GM12878 (cell line): ENCODE results near the gene GRIN2A. TPM values are rescaled to one million over a fixed set of nuclear protein-coding genes. Genes with fewer than 3 reads are reported as not detected.

ENCODE experiments used
- ATAC-seq: fragments of 200-7000 bp; cut with Tn5 transposase; 3 replicates; pipeline ENCODE4 v1.9.1; 2020; ENCODE audit warnings: mild to moderate bottlenecking, moderate library complexity
- BruUV-seq: library from RNA; stranded (reverse); fragments of 400-500 nt; replicated peaks from 2 replicates; lab custom pipeline; 2021; lab: Mats Ljungman, UMichigan
- CTCF ChIA-PET: fragments of 300-600 bp; sonication (Branson Sonifier 250); formaldehyde crosslinking; extraction: SDS; loops from one replicate; lab custom pipeline; 2021; ENCODE audit warnings: inconsistent platforms; lab: Yijun Ruan, JAX
- POLR2A ChIA-PET: fragments of 350-600 bp; formaldehyde crosslinking; extraction: SDS; loops from one replicate; lab custom pipeline; 2021; ENCODE audit warnings: inconsistent platforms; lab: Charles Lee
- RAD21 ChIA-PET: fragments of 300-600 bp; sonication (Branson Sonifier 250); formaldehyde crosslinking; loops from one replicate; lab custom pipeline; 2023; ENCODE audit warnings: antibody characterized with exemption; ENCODE audit not compliant: unreplicated experiment; lab: Charles Lee
- SMC1A ChIA-PET: fragments of 300-600 bp; sonication (Branson Sonifier 250); formaldehyde crosslinking; loops from one replicate; lab custom pipeline; 2023; ENCODE audit not compliant: unreplicated experiment, uncharacterized antibody; lab: Charles Lee
- DNase-seq: peaks from one replicate; pipeline ENCODE4 v3.0.0-alpha.2; 2011; ENCODE audit warnings: low read depth, low spot score
- FAIRE-seq: peaks from 3 replicates; lab custom pipeline; 2011; peaks lifted over from hg19 to GRCh38; lab: Jason Lieb, UNC
- H2AFZ ChIP-seq: 2 replicates; pipeline ENCODE4 v1.6.0; 2011; ENCODE audit warnings: low read depth, low read length, control low read depth; ENCODE audit not compliant: control insufficient read depth
- H3K27ac ChIP-seq: 2 replicates; pipeline ENCODE4 v1.5.1; 2011; ENCODE audit warnings: control low read depth; ENCODE audit not compliant: control insufficient read depth, insufficient read depth
- H3K27me3 ChIP-seq, 2 experiments: replicated peaks in 1 of 2; 2 replicates each; pipeline versions ENCODE4 v1.6.0 to v1.6.1; 2011; ENCODE audit warnings: low read length in 1 of 2; ENCODE audit not compliant: control insufficient read depth in 2 of 2, insufficient read depth in 2 of 2
- H3K36me3 ChIP-seq, 2 experiments: 2 replicates each; pipeline ENCODE4 v1.5.1; 2011; ENCODE audit warnings: low read length in 1 of 2; ENCODE audit not compliant: control insufficient read depth in 2 of 2, insufficient read depth in 2 of 2
- H3K4me1 ChIP-seq: 2 replicates; pipeline ENCODE4 v1.6.1; 2011; ENCODE audit warnings: mild to moderate bottlenecking, low read length, moderate library complexity, mixed read lengths; ENCODE audit not compliant: control insufficient read depth, insufficient read depth
- H3K4me2 ChIP-seq: 2 replicates; pipeline ENCODE4 v1.6.0; 2011; ENCODE audit warnings: control low read depth; ENCODE audit not compliant: control insufficient read depth, insufficient read depth
- H3K4me3 ChIP-seq: fragments of 200-600 bp; sonication (generic); 2 replicates; pipeline ENCODE4 v1.5.1; 2016
- H3K79me2 ChIP-seq: 2 replicates; pipeline ENCODE4 v1.6.0; 2011; ENCODE audit warnings: low read length; ENCODE audit not compliant: control insufficient read depth, insufficient read depth
- H3K9ac ChIP-seq: 2 replicates; pipeline ENCODE4 v1.8.0; 2011; ENCODE audit warnings: low read length, control low read depth, mixed read lengths; ENCODE audit not compliant: control insufficient read depth, insufficient read depth
- H3K9me3 ChIP-seq: replicated peaks from 3 replicates; pipeline ENCODE4 v1.5.1; 2011; ENCODE audit warnings: mild to moderate bottlenecking, low read length; ENCODE audit not compliant: control insufficient read depth, insufficient read depth
- H4K20me1 ChIP-seq: 2 replicates; pipeline ENCODE4 v1.6.0; 2011; ENCODE audit not compliant: control insufficient read depth, insufficient read depth
- BACH1 ChIP-seq: fragments of 450-650 bp; IDR thresholded peaks from 2 replicates; pipeline ENCODE4 v1.6.1; 2017; ENCODE audit warnings: mild to moderate bottlenecking, borderline replicate concordance
- BHLHE40 ChIP-seq, 2 experiments: fragments of 450-650 bp in 1 of 2; IDR thresholded peaks; 2 replicates each; pipeline ENCODE4 v1.6.1; 2011 to 2017; ENCODE audit warnings: low read depth in 2 of 2, borderline replicate concordance in 1 of 2, improper control_type of control experiment in 1 of 2, low read length in 1 of 2, mild to moderate bottlenecking in 1 of 2
- CTCF ChIP-seq, 3 experiments: IDR thresholded peaks in 2 of 3; conservative IDR thresholded peaks in 1 of 3; 2 replicates each; pipeline ENCODE4 v1.5.1; 2011; ENCODE audit warnings: low read depth in 3 of 3, low read length in 3 of 3, mild to moderate bottlenecking in 3 of 3, control low read depth in 2 of 3, moderate library complexity in 2 of 3, inconsistent platforms in 1 of 3, mixed read lengths in 1 of 3; ENCODE audit not compliant: control insufficient read depth in 2 of 3, insufficient read depth in 1 of 3; ENCODE audit errors: extremely low read depth in 1 of 3
- EED ChIP-seq: sonication (generic); IDR thresholded peaks from 2 replicates; pipeline ENCODE4 v1.6.1; 2016; ENCODE audit warnings: antibody characterized with exemption, low read depth
- IKZF2 ChIP-seq, 2 experiments: fragments of 450-650 bp; IDR thresholded peaks; 2 replicates each; pipeline ENCODE4 v1.6.1; 2017; ENCODE audit warnings: mild to moderate bottlenecking in 2 of 2, moderate library complexity in 2 of 2
- IRF4 ChIP-seq: IDR thresholded peaks from 2 replicates; pipeline ENCODE4 v1.6.1; 2011; ENCODE audit warnings: low read depth, low read length
- JUND ChIP-seq: IDR thresholded peaks from 2 replicates; pipeline ENCODE4 v1.6.1; 2012; ENCODE audit warnings: low read depth, mild to moderate bottlenecking, low read length, improper control_type of control experiment, moderate library complexity
- LARP7 ChIP-seq: fragments of 450-650 bp; IDR thresholded peaks from 2 replicates; pipeline ENCODE4 v1.6.1; 2017; ENCODE audit warnings: mild to moderate bottlenecking
- NBN ChIP-seq: fragments of 450-650 bp; IDR thresholded peaks from 2 replicates; pipeline ENCODE4 v1.6.1; 2016
- RAD21 ChIP-seq: IDR thresholded peaks from 2 replicates; pipeline ENCODE4 v1.6.1; 2011; ENCODE audit warnings: mild to moderate bottlenecking, low read depth, low read length, moderate library complexity; ENCODE audit not compliant: insufficient read depth
- SMC3 ChIP-seq: IDR thresholded peaks from 2 replicates; pipeline ENCODE4 v1.6.1; 2011; ENCODE audit warnings: low read length, improper control_type of control experiment, borderline replicate concordance
- SPI1 ChIP-seq: IDR thresholded peaks from 2 replicates; pipeline ENCODE4 v1.6.1; 2011; ENCODE audit warnings: low read depth, mild to moderate bottlenecking, low read length, moderate library complexity, borderline replicate concordance; ENCODE audit not compliant: insufficient read depth
- TBL1XR1 ChIP-seq: IDR thresholded peaks from 2 replicates; pipeline ENCODE4 v1.6.1; 2012; ENCODE audit warnings: low read depth, low read length, improper control_type of control experiment
- ZBTB40 ChIP-seq: fragments of 450-650 bp; IDR thresholded peaks from 2 replicates; pipeline ENCODE4 v1.6.1; 2016; ENCODE audit warnings: mild to moderate bottlenecking, moderate library complexity, borderline replicate concordance
- WGBS: methylation state at CpG from one replicate; pipeline ENCODE4 v1.1.6; 2016; ENCODE audit warnings: low lambda C conversion rate; ENCODE audit not compliant: insufficient replicate concordance, insufficient coverage; ENCODE audit errors: missing lambda C conversion rate; 5-methylcytosine and 5-hydroxymethylcytosine counted together
- in situ Hi-C: fragments of 300-500 bp; cut with MboI; formaldehyde crosslinking; loops from 9 replicates; pipeline ENCODE4 v1.14.3; 2018; ENCODE audit warnings: mixed read lengths
- intact Hi-C: fragments of 100-400 bp; cut with micrococcal nuclease; formaldehyde crosslinking; loops from one replicate; pipeline ENCODE4 v1.14.2; 2022; ENCODE audit not compliant: unreplicated experiment
- polyA plus RNA-seq, 11 experiments: library from polyadenylated mRNA; depleted of rRNA in 4 of 11; unstranded in 6 of 11; stranded (reverse) in 5 of 11; fragments of >200 nt; fragmentation: Nextera tagmentation in 4 of 11; fragmentation: Illumina TruSeq in 1 of 11; extraction: Ambion mirVana in 4 of 11; extraction: Trizol in 1 of 11; gene quantifications; 1 replicate in 1 of 11; 2 replicates in 10 of 11; pipeline versions ENCODE4 v1.2.1 to v1.2.3, GENCODE V29; 2011 to 2016; ENCODE audit warnings: inconsistent platforms in 2 of 11, missing spikeins in 2 of 11, low read depth in 1 of 11
- total RNA-seq, 4 experiments: library from RNA; depleted of rRNA in 3 of 4; stranded (reverse); fragments of >200 nt in 3 of 4; fragmentation: Illumina TruSeq in 1 of 4; extraction: Trizol in 1 of 4; gene quantifications; 2 replicates each; pipeline versions ENCODE4 v1.2.1 to v1.2.3, GENCODE V29; 2013 to 2021

The GRIN2A gene
- total and polyA plus RNA-seq, 10 of the 15 experiments (the other 5 are each of a cell fraction or from before 2014, with no cell fraction given): 2.4 to 13.3 (median 7.3) TPM

GRCh38 chr16:10181196-10182162 lies 749 bp downstream of the GRIN2A start:
- no TSS peak for BruUV-seq
- ChIA-PET SMC1A (interaction anchor here (0.7 to 3.8 kb wide), 17 partner anchors 15 to 1042 kb away, joined by 3 to 28 read pairs (median 4); no protein-coding TSS in a partner anchor), CTCF (interaction anchor here (0.6 to 6.9 kb wide), 25 partner anchors 10 to 1042 kb away, joined by 3 to 80 read pairs (median 4); no protein-coding TSS in a partner anchor), POLR2A (interaction anchor here (0.6 kb wide), 1 partner anchor 1042 kb away, joined by 3 read pairs; no protein-coding TSS in a partner anchor), RAD21 (interaction anchor here (0.5 to 3.4 kb wide), 21 partner anchors 128 to 1045 kb away, joined by 3 to 32 read pairs (median 4); no protein-coding TSS in a partner anchor)
- intact Hi-C loops (loop anchor here (1.0 to 5.0 kb wide), 9 partner anchors 149 to 1021 kb away; no protein-coding TSS in a partner anchor), in situ Hi-C loops (loop anchor here (5.0 to 10.0 kb wide), 4 partner anchors 534 to 1607 kb away; no protein-coding TSS in a partner anchor)
- Histone ChIP-seq H3K27ac (no peak overlapping the region), H3K4me1 (peaks cover 3% of the 10 kb centered on the region; the same call in 1 of the 2 replicates), H3K4me3 (peak overlapping the region; percentile 55; the same call in 1 of the 2 replicates), H3K9ac (no peak overlapping the region), H3K36me3 (no peaks in the 10 kb centered on the region), H4K20me1 (no peaks in the 10 kb centered on the region), H3K4me2 (peak overlapping the region; percentile 73), H2AFZ (peak overlapping the region; percentile 42), H3K79me2 (no peaks in the 10 kb centered on the region), H3K9me3 (no peaks in the 10 kb centered on the region), H3K27me3 (peaks cover 3 to 6% of the 10 kb centered on the region in 2 experiments; a peak in 3 of 4 replicates)
- peak; percentile 83 for ATAC-seq
- 16% methylated on average over 77 of the region's 85 CpGs for WGBS
- FAIRE-seq: peak; percentile 41
- DNase-seq: no peak
- TF ChIP-seq NBN (peak; percentile 21; the same call in 1 of the 2 replicates), SPI1 (0 out of 2 replicates have a peak, but pooled peaks have one; percentile 25), BHLHE40 (IDR thresholded peaks at IDR 0.05; ENCODE audit: borderline replicate concordance in 1 of 2, low read depth in 2 of 2, low read length in 1 of 2) (peak in 1 of 2 experiments; percentile 86; a peak in 2 of 4 replicates), CTCF (IDR thresholded peaks at IDR 0.05 in 2 of 3, conservative IDR thresholded peaks at IDR 0.05 in 1 of 3; ENCODE audit: control insufficient read depth in 2 of 3, extremely low read depth in 1 of 3, insufficient read depth in 1 of 3, low read depth in 3 of 3, low read length in 3 of 3) (peak; percentile 76 to 97 (median 91)), TBL1XR1 (no peak), IKZF2 (IDR thresholded peaks at IDR 0.05) (peak; percentile 28 to 51; a peak in 2 of 4 replicates), SMC3 (peak; percentile 88), IRF4 (0 out of 2 replicates have a peak, but pooled peaks have one; percentile 28), JUND (no peak), ZBTB40 (no peak), BACH1 (0 out of 2 replicates have a peak, but pooled peaks have one; percentile 62), RAD21 (peak; percentile 82), LARP7 (no peak), EED (peak; percentile 32; the same call in 1 of the 2 replicates)
